Fibroblast of lung (primary cell): Measurements from ENCODE around the gene SERPIND1.

ENCODE experiments used
- CTCF ChIP-seq, 2 donors: IDR thresholded peaks in 1 of 2; conservative IDR thresholded peaks in 1 of 2; 1 replicate in 1 of 2; 2 replicates in 1 of 2; pipeline ENCODE4 v1.5.1; 2011 to 2012; ENCODE audit warnings: low read length in 2 of 2, control low read depth in 1 of 2, inconsistent platforms in 1 of 2, low read depth in 1 of 2, mild to moderate bottlenecking in 1 of 2
- EZH2 ChIP-seq: IDR thresholded peaks from 2 replicates; pipeline ENCODE4 v1.5.1; 2012; ENCODE audit warnings: low read length, control low read depth, mild to moderate bottlenecking; ENCODE audit errors: missing control alignments

- TF ChIP-seq CTCF (conservative IDR thresholded peaks at IDR 0.05 in 1 of 2, IDR thresholded peaks at IDR 0.05 in 1 of 2; ENCODE audit: low read depth in 1 of 2, low read length in 2 of 2): no peak
- no peak for TF ChIP-seq EZH2
These were observed 22.8 kb downstream of the SERPIND1 start for GRCh38 chr22:20796731-20797130.
